HepG2 (cell line): ENCODE data around the gene AUNIP. TPM values are rescaled to one million over a fixed set of nuclear protein-coding genes. Genes with fewer than 3 reads are reported as not detected.

Experiments
- HDAC2 ChIP-seq: sonication (generic); formaldehyde crosslinking; IDR thresholded peaks from 2 replicates; pipeline ENCODE4 v1.4.0; 2020; ENCODE audit warnings: missing genetic modification reagents
- HMG20B ChIP-seq: conservative IDR thresholded peaks from 2 replicates; pipeline ENCODE4 v1.6.1; 2016; ENCODE audit warnings: missing genetic modification reagents, missing compliant biosample characterization
- KDM4B ChIP-seq: sonication (generic); formaldehyde crosslinking; IDR thresholded peaks from 2 replicates; pipeline ENCODE4 v1.4.0; 2020; ENCODE audit warnings: missing genetic modification reagents
- KDM5B ChIP-seq: sonication (generic); formaldehyde crosslinking; IDR thresholded peaks from 2 replicates; pipeline ENCODE4 v1.4.0; 2020; ENCODE audit warnings: missing genetic modification reagents, mild to moderate bottlenecking, borderline replicate concordance
- PITX1 ChIP-seq: sonication (generic); formaldehyde crosslinking; IDR thresholded peaks from 2 replicates; pipeline ENCODE4 v1.5.1; 2020; ENCODE audit warnings: mild to moderate bottlenecking, missing genetic modification reagents
- SIX1 ChIP-seq: sonication (generic); formaldehyde crosslinking; IDR thresholded peaks from 2 replicates; pipeline ENCODE4 v1.4.0; 2020; ENCODE audit warnings: missing genetic modification reagents, borderline replicate concordance
- SIX4 ChIP-seq: sonication (generic); formaldehyde crosslinking; IDR thresholded peaks from 2 replicates; pipeline ENCODE4 v1.4.0; 2020; ENCODE audit warnings: missing genetic modification reagents
- SMC3 ChIP-seq: IDR thresholded peaks from 2 replicates; pipeline ENCODE4 v1.6.1; 2011; ENCODE audit warnings: low read length, improper control_type of control experiment
- STAG1 ChIP-seq: sonication (generic); formaldehyde crosslinking; IDR thresholded peaks from 2 replicates; pipeline ENCODE4 v1.4.0; 2020; ENCODE audit warnings: missing genetic modification reagents
- TCF7 ChIP-seq: sonication (generic); IDR thresholded peaks from 2 replicates; pipeline ENCODE4 v1.6.1; 2016; ENCODE audit warnings: antibody characterized with exemption, low read depth
- TFE3 ChIP-seq: IDR thresholded peaks from 2 replicates; pipeline ENCODE4 v1.6.1; 2016
- ZBTB25 ChIP-seq: IDR thresholded peaks from 2 replicates; pipeline ENCODE4 v1.6.1; 2018; ENCODE audit warnings: missing genetic modification reagents
- ZMYM3 ChIP-seq: sonication (generic); formaldehyde crosslinking; IDR thresholded peaks from 2 replicates; pipeline ENCODE4 v1.5.1; 2020; ENCODE audit warnings: mild to moderate bottlenecking, missing genetic modification reagents
- ZNF282 ChIP-seq: fragments of 450-650 bp; IDR thresholded peaks from 2 replicates; pipeline ENCODE4 v1.6.1; 2018; ENCODE audit not compliant: partially characterized antibody
- ZNF460 ChIP-seq: sonication (generic); formaldehyde crosslinking; IDR thresholded peaks from 2 replicates; pipeline ENCODE4 v1.5.1; 2020; ENCODE audit warnings: missing genetic modification reagents, mild to moderate bottlenecking, borderline replicate concordance
- ZNF558 ChIP-seq: sonication (generic); formaldehyde crosslinking; IDR thresholded peaks from 2 replicates; pipeline ENCODE4 v1.9.0; 2022; ENCODE audit warnings: mild to moderate bottlenecking, missing genetic modification reagents, borderline replicate concordance
- ZNF746 ChIP-seq: sonication (generic); formaldehyde crosslinking; IDR thresholded peaks from 2 replicates; pipeline ENCODE4 v1.8.0; 2022; ENCODE audit warnings: mild to moderate bottlenecking, missing genetic modification reagents
- ZNF879 ChIP-seq: sonication (generic); formaldehyde crosslinking; IDR thresholded peaks from 2 replicates; pipeline ENCODE4 v1.8.1; 2023; ENCODE audit warnings: missing genetic modification reagents
- ZZZ3 ChIP-seq: sonication (generic); formaldehyde crosslinking; IDR thresholded peaks from 2 replicates; pipeline ENCODE4 v1.4.0; 2020; ENCODE audit warnings: missing genetic modification reagents, mild to moderate bottlenecking, borderline replicate concordance
- polyA plus RNA-seq, 8 experiments: library from polyadenylated mRNA; depleted of rRNA in 3 of 8; stranded (reverse) in 7 of 8; unstranded in 1 of 8; fragments of >200 nt; fragmentation: Illumina TruSeq in 4 of 8; extraction: Trizol in 4 of 8; gene quantifications; 2 replicates each; pipeline versions ENCODE4 v1.2.1 to v1.2.3, GENCODE V29; 2011 to 2016; ENCODE audit warnings: low read depth in 4 of 8, missing spikeins in 1 of 8, mixed read lengths in 1 of 8; ENCODE audit not compliant: insufficient read depth in 1 of 8
- total RNA-seq, 5 experiments: library from RNA; depleted of rRNA; stranded (reverse); fragments of >200 nt; fragmentation: Illumina TruSeq; extraction: Trizol; gene quantifications; 2 replicates each; pipeline ENCODE4 v1.2.3, GENCODE V29; 2016; ENCODE audit warnings: low read depth in 1 of 5

AUNIP gene
- total and polyA plus RNA-seq, 2 of the 13 experiments (the other 11 are each of a cell fraction or from before 2014, with no cell fraction given) = 3.8 to 12.3 TPM

GRCh38 chr1:25889470-25889869, 30.2 kb upstream of the AUNIP start (continued):
- TF ChIP-seq ZNF746 (no peak), HDAC2 (CRISPR knock-in tag) (no peak), TCF7 (no peak), STAG1 (peak; percentile 34; the same call in 1 of the 2 replicates), PITX1 (CRISPR knock-in tag) (no peak), SIX1 (CRISPR knock-in tag) (peak; percentile 53; the same call in 1 of the 2 replicates), SIX4 (CRISPR knock-in tag) (peak; percentile 62; the same call in 1 of the 2 replicates), HMG20B (no peak), ZNF558 (CRISPR knock-in tag) (no peak), KDM5B (no peak), SMC3 (0 out of 2 replicates have a peak, but pooled peaks have one; percentile 15), ZZZ3 (CRISPR knock-in tag) (no peak), ZNF879 (CRISPR knock-in tag) (no peak), ZNF282 (no peak), TFE3 (CRISPR knock-in tag) (no peak), ZMYM3 (CRISPR knock-in tag) (no peak), ZNF460 (no peak), ZBTB25 (no peak), KDM4B (CRISPR knock-in tag) (no peak)
